SKM-1 (cell line): ENCODE data around the gene FAM234B.

ENCODE experiments used
- DNase-seq: peaks from one replicate; lab custom pipeline; 2025; ENCODE audit not compliant: unreplicated experiment; lab: John Stamatoyannopoulos, UW

Gene FAM234B

DNA sequence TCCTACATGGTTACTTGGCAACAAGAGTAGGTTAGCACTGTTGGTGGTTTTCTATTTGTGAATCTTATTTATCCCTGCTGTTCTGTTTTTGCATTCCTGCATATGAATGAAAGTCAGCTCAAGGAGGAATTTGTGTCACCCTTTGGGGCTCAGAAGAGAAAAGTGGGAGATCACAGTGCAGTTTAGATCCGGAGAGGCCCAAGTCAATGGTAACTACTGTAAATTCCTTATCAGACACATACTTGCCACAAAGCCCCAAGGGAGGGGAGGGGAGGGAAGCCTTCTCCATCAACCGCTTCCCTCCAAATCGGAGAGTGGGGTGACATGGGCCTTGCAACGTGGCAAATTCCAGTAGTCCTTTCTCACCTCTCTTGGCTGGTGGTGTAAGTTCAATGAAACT, 44.3 kb downstream of the FAM234B start:
- no peak for DNase-seq

DNA sequence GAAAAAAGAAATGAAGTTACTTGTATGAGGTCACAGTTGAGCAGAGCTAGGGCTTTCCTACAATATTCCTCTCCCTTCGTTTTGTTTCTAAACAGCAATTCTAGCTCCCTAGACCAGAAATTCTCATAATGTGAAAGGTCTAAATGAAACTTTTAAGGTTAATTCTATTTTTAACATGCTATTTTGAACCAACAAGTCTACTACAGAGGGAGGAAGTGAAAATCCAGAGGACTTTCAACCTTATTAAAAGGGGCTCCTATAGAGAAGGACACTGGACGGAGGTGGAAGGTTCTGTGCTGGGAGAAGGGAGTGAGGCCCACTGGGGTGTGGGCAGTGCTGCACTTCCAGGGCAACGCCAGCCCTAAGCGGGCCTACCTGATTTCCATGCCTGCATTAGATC, 45.9 kb downstream of the FAM234B start:
- DNase-seq = no peak

DNA sequence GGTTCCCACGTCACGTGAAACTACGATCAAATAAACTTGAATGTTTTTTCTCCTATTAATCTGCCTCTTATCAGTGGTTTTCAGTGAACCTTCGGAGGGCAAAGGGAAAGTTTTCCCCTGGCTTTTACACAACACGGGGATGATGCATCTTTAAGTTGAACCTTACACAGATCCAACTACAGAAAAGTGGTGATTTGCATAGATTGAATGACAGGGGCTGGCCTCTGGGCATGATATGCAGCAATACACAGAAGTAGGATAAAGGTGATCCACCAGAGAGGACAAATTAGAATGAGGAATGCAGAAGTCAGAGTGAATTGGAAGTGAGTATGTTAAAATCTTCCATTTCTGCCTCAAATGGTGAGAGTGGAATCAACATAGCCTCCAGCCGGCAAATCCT, 47.7 kb downstream of the FAM234B start:
- DNase-seq = no peak

DNA sequence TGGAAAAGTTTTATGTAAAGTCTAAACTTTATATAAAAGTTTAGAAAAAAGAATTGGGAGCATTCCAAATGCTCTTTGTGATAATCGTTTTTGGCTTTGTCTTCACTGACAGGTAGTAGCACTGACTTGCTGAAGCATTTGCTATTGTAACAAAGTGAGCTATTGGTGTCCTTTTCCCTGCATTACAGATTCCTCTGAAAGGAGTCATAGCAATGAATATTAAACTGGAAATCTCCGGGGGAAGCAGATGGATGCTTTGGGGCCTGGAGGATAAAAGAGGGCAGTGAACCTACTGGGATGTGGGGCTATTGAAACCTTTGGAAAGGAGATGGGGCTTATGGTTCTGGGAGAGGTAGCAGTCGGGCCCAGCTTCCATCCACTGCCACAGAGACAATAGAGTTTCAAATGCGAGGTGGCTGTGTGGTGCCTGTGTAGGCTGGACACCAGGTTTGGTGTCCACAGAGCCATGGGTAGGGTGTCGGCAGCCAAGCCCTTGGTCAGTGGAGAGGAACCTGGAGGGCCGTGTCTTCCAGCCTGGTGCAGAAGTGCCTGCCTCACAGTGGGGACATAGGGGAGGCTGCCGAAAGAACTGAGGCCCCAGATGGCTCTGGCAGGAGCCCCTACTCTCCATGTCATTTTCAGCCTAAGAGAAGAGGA, 49.1 kb downstream of the FAM234B start:
- DNase-seq = no peak

DNA sequence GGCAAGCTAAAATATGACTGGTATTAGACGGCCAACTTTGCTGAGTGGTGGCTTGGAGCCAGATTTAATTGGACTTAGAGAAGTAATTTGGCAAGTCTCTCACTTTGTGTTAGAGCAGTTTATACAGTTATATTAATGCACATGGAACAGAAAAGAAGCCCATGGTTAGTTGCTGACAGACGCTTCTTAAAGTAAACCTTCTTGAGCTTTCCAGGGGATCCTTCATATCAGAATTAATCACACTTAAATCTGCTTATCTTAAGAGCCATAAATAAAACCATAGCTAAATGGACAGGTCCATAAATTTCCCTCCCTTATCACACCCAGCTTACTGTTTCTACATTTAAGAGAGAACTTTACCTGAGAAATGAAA, 49.7 kb downstream of the FAM234B start:
- DNase-seq = no peak

DNA sequence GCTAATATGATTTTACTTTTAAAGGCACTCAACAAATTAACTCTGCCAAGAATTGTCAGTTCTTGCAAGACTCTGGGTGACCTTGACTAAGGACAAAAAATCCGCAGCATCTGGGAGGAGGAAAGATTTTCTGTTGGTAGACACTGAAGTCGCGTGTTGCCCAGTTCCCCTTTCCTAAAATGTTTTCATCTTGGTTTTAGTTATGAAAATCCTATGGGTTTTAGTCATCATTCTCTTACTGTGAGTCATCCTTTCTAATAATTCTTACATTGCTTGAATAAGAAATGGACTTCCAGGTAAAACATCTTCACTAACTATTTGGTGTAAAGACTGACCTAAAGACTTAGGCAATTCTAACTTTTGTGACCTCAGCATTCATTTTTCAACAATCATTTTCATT, 50.2 kb downstream of the FAM234B start:
- DNase-seq = no peak

DNA sequence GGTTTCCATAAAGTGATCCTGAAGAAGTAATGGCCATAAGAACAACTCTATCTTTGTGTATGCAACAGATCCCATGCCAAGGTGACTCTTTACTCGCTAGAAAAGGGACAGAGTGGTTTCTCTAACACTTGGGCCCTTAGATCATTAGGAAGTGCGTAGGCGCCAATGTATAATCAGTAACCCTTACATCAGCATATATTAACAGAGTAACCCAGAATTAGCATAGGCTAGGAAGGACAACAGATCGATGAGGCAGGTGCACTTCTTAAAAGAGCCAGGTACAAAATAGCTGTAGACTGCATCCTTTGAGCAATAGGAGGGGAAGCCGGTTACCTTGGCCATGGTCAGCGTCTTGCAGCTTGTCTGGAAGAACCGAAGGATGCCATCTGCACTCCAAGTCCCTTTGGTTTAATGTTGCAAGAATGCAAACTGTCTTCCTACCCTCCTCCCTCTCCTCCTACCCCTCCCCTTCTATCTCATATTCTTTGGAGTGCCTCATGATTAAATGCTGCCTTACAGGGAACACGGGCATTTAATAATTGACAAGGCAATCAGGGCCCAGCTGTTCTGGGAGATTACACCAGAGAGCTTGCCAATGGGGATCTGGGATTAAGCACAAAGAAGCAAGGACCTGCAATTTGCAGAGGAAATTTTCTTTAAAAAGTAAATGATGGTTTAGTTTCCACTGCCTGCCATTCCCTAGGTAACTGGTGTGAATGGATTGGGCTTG, 51.2 kb downstream of the FAM234B start:
- no peak for DNase-seq

DNA sequence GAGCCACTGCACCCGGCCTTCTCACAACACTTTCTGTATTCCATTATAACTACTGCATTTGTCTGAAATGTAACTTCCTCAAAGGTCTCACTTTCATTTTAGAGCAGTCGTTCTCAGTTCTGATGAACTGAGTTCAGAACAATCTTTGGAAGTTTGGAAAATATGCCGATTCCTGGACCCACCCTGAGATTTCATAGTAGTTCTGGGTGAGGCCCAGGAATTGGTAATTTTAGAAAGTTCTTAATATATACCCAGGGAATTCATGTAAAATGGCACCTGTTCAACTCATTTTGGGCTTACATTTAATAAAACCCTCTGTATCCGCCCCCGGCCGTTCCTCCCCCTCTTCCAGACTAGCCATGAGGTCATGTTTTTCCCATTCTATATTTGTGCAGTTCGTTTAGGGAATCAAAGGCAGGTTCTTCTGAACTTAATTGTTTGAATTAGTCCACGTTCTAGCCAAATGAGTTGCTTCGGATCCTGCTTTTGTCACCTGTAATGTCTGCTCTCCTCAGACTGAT, 53.4 kb downstream of the FAM234B start:
- no peak for DNase-seq

DNA sequence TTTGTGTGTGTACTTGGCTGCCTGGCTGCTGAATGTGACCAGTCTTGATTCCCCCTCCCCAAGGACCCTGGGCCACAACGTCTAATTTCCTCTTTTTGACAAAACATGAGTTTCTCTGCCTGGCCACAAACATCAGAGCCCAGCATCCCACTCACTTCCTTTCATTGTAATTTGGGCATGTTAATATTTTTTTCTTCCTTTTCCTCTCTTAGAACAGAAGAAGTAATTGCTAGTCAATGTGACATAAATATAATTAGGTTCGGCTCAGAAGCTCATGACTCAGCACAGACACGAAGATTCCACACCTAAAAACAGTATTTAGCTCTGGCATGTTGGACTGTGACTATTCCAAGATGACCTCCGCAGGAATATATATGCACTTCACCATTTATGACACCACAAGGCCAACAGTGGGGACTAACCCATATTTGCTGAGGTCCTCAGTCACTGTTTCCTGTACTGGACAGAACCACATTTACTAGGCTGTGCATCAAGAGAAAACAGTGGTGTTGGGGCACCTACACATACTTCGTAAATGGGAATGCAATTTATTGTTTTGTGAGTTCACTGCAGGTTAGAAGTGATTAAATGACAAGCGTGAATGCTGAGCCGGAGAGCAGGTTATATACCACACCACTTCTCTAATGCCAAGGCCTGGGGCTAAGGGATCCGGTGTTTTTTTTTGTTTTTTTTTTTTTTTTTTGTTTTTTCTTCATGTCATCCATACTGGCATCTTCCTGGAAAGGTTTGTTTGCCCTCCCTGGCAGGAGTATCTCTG, 55.1 kb downstream of the FAM234B start:
- DNase-seq = no peak

DNA sequence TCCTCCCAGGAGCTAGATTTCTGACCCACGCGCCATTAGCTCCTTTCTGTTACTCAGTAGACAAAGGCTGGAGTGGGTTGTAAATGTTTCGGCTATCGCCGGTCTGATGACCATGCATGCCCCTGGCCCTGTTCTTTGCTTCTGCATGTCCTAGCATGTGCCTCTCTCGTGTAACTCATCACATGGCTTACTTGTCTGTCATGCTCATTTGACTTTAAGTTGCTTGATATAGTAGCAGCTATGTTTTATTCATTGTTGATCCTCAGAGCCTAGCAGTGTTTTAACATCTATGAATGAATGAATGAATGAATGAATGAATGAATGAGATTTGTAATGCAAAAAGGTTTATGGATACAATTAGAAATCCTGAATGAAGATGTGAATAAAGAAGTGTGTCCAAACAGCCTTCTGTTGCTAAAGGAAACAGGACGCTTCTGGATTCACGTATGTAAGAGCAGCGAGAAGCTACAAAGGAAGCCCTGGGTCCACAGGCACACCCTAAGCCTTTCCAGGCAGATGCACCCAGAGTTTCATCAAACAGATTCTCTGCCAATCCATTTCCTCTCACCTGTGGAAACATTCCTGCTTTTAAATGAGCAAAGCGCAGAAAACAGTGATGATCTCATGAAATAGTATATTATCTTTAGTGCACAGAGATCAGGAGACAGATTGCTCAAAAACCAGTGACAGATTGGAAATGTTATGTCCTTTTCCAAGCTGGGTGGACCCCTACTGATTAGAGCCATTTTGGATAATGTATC, 55.8 kb downstream of the FAM234B start:
- no peak for DNase-seq

DNA sequence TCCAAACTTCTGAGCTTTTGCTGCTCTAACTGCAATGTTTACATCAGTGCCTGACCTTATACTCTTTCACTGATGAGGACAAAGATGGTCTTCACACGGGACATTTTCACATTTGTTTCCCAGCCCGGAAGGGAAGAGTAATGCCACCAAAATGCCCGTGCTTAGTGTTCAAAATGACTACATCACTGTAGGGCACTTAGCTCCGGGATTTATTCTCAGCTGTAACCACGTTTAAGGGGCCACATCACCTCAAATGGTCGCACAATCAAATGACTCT, 56.4 kb downstream of the FAM234B start:
- DNase-seq = no peak

DNA sequence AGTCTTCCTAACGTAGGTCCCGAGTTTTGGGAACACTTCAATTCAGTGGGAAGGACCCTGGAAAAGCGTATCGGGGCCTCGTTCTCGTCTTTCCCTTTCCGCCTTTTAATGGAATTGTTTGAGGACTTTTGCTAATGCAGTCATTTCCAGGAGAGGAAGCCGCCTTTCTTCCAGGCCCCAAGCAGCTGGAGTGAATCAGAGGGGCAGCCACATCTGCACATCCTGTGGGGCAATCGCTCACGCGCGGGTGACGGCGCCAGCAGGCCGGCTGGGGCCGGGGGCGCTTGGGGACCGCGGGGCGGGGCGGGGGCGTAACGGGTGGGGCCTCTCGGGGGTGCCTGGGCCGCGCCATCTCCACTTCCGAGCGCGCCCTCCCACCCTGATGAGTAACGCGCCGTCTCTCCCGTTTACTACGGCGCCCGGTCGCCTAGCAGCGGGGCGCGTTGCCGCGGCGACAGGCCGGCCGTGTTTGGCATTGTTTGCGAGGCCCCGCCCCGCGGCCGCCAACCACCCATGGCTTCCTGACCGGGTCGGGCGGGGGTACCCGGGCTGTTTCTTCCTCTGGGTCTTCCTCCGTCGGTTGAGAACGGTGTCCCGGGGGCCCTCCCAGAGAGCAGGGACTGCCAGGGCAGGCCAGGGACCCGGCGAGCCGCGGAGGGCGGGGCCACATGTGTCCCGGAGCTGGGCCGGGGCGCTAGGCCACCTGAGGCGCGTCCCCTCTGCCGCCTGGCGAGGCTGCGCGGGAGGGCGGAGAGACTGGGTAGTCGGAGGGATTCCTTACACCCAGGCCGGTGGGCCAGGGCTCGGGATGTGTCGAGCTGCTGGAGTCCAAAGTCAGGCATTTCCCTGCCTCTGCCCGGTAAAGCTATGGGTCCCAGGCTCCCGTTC, 56.9 kb downstream of the FAM234B start:
- DNase-seq = no peak

DNA sequence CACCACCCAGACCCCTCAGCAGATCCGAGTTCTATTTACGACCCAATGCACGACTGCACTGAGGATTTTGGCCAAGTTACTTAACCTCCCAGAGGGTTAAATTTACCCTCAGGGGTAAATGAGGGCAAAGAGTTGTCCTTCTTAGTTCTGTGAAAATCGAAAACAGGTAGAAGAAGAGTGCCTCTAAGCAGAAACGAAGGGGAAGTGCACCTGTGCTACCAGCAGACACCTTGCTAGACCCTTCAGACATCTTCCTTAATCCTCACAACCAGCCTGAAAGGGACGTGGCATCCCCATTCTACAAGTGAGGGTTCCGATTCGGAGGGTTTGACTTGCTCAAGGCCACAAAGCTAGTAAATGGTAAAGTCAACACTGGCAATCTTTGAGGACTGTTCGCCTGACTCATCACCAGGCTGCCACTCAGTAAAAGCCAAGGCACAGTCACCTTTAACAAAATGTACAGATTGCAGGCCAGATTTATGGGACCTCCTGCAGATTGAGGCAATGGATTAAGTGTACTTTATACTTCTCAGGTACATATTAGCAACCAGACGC, 57.7 kb downstream of the FAM234B start:
- DNase-seq = no peak

DNA sequence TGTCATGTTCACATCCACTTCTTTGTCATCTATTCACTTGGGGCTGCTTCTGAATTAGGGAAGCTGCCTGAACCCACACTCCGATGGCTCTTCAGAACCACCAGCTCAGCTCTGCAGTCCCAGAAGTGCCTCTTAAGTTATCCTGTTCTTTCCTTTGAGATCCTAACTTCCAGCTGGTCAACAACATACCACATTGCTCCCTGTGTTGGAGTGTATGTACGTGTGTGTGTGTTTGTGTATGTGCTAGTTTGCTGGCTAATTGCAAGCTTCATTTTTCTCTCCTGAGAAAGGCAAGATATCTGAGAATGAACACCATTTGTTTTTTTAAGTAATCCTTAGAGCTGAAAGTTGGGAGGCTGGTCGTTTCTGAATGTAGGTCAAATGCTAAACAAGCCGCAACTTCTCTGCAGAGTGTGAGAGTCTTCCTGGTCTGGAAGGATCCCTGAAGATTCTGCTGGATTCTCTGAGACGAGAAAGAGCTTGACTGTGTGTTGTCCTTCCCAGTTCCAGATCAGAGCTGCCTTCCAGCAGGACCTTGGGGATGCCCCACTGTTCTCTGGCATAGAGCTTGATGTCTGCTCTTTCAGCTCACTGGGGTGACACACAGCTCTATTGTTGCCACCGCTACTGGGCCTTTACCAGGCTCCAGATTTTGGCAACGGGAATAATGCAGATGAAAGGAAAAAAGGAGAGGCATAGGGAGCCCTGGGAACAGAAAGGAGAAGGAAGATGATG, 58.4 kb downstream of the FAM234B start:
- DNase-seq = no peak

DNA sequence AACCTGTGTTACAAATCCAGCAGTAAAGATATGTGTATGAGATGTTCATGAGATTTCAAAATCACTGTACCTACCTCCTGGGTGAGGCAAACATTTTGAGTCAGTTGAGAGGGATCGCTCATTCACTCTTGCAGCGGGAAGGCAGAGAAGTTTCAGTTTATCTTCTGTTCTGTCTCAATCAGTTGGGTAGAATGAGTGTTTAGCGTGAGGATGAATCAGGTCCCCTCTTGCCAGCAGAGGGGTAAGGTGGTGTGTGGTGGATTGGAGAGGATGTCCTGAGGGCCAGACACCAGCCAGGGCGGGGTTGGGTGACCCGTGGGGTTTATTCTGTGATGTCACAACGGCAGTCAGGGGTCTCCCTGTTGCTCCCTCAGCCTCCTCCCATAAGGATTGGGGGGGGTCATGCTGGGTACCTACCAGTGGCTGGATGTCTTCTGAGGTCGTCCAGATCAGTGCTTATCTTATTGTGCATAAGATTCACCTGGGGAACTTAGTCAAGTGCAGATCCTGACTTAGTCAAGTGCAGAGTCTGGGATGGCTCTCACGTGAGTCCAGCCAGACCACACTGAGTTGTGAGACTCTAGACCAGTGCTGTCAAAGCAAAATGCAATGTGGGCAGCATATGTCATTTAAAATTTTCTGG, 59.3 kb downstream of the FAM234B start, which contains the start of gene GSG1:
Gene GSG1 (minus strand): TSS at position 277 of the 643 bp plus-strand sequence. CDS start 155 bp downstream, at position 122.
- DNase-seq = no peak

DNA sequence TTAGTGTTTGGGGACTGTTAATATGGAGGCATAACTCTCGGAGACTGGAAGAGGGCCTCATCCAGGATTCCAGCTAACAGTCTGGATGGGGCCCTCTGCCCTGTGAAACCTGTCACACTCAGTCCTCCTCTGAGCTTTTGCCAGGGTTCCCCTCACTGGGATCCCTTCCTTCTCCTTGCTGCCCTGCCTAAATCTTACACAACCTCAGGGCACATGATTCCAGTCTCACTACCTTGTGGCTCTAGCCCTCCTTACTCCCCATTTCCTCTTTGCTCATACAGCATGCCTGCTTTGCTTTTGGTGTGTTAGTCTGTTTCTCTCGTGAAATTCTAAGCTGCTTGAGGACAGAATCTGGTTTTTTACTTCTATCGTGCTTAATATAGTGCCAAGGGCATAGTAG, 60.2 kb downstream of the FAM234B start:
- no peak for DNase-seq

DNA sequence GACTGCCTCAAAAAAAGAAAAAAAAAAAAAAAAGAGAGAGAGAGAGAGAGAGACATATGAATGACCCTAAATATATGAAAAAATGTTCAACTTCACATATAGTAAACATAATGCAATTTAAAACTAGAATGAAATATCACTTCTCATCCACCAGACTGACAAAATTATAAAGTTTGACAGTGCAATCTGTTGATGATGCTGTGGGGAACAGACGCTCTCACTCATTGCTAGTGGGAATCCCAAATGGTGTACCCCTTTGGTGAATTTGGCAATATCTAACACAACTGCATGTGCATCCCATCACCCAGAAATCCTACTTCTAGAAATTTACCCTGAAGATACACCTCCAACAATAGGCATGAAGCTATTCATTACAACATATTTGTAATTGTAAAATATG, 61.6 kb downstream of the FAM234B start:
- no peak for DNase-seq

DNA sequence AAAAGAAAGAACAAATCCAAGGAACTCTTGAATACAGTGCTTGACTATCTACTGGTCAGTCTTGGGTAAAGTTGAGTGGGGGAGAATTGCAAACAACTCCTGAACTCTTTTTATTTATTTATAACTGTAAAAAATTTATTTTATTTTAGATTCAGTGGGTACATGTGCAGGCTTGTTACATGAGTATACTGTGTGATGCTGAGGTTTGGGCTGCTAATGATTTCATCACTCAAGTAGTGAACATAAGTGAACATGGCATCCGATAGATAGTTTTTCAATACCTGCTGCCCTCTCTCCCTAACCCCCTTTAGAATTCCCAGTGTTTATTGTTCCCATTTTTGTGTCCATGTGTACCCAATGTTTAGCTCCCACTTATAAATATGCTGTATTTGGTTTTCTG, 62.5 kb downstream of the FAM234B start:
- no peak for DNase-seq

DNA sequence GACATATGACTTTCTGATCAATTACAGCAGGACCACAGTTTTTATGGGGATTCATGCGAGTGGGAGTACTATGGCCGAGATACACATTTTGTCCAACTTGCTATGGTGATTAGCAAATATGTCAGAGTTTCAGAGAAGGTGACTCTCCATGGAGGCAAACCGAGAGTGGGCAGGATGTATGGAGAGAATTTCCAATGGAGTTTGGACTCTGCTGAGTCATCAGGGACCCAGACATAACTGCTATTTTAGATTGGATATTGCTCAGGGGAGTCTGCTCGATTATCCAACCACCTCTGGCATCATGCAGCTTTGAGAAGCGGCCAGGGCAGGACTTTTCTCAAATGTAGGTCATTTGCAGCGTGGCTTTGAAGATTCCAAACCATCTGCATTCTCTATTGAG, 68.8 kb downstream of the FAM234B start:
- DNase-seq = no peak
